BJ (cell line): ENCODE results near the gene RASGRP1. TPM values are rescaled to one million over a fixed set of nuclear protein-coding genes. Genes with fewer than 3 reads are reported as not detected.

Experiments used
- CTCF ChIA-PET: fragments of 350-600 bp; formaldehyde crosslinking; extraction: SDS; loops from one replicate; lab custom pipeline; 2021; ENCODE audit warnings: antibody characterized with exemption, inconsistent platforms; lab: Yijun Ruan, JAX
- POLR2A ChIA-PET: fragments of 300-600 bp; sonication (Branson Sonifier 250); formaldehyde crosslinking; extraction: SDS; loops from one replicate; lab custom pipeline; 2021; ENCODE audit warnings: antibody characterized with exemption; lab: Charles Lee
- DNase-seq: peaks from one replicate; pipeline ENCODE4 v3.0.0-alpha.2; 2011; ENCODE audit warnings: low read depth
- H3K27me3 ChIP-seq: 2 replicates; pipeline ENCODE4 v1.6.0; 2011; ENCODE audit warnings: low read length; ENCODE audit not compliant: control insufficient read depth, insufficient read depth
- H3K36me3 ChIP-seq: 2 replicates; pipeline ENCODE4 v1.5.1; 2011; ENCODE audit warnings: low read length; ENCODE audit not compliant: control insufficient read depth, insufficient read depth
- H3K4me3 ChIP-seq: 2 replicates; pipeline ENCODE4 v1.5.1; 2011; ENCODE audit warnings: low read depth, mild to moderate bottlenecking, control low read depth, low read length
- CTCF ChIP-seq: IDR thresholded peaks from 2 replicates; pipeline ENCODE4 v1.5.1; 2011; ENCODE audit warnings: low read depth, mild to moderate bottlenecking, control low read depth, inconsistent platforms, low read length, moderate library complexity; ENCODE audit not compliant: insufficient read depth
- polyA plus RNA-seq: library from polyadenylated mRNA; depleted of rRNA; stranded (reverse); fragments of >200 nt; gene quantifications from 2 replicates; pipeline ENCODE4 v1.2.3, GENCODE V29; 2011

Gene RASGRP1
- polyA plus RNA-seq, 1 experiment = 4.3 TPM

GRCh38 chr15:38547255-38547997 lies 17.2 kb downstream of the RASGRP1 start:
- no peak for TF ChIP-seq CTCF
- Histone ChIP-seq H3K27me3 (no peaks in the 10 kb centered on the region), H3K36me3 (no peaks in the 10 kb centered on the region; the same call in 1 of the 2 replicates), H3K4me3 (no peak overlapping the region)
- no peak for DNase-seq
- POLR2A ChIA-PET = no interaction called here
- CTCF ChIA-PET = interaction anchor here (0.6 to 3.3 kb wide), 3 partner anchors 17 to 1527 kb away, joined by 3 to 14 read pairs (median 6); partner anchors contain the start of gene RASGRP1

GRCh38 chr15:38545179-38545578 lies 19.4 kb downstream of the RASGRP1 start:
- CTCF ChIA-PET = interaction anchor here (0.9 to 1.7 kb wide), 8 partner anchors 11 to 146 kb away, joined by 3 to 4 read pairs (median 3); no protein-coding TSS in a partner anchor
- Histone ChIP-seq H3K36me3 (no peaks in the 10 kb centered on the region; the same call in 1 of the 2 replicates), H3K4me3 (no peak overlapping the region), H3K27me3 (no peaks in the 10 kb centered on the region)
- POLR2A ChIA-PET = no interaction called here
- no peak for DNase-seq
- TF ChIP-seq CTCF = no peak

GRCh38 chr15:38541026-38541425 lies 23.6 kb downstream of the RASGRP1 start:
- H3K4me3 ChIP-seq = no peak overlapping the region
- no peak for TF ChIP-seq CTCF
- H3K27me3 ChIP-seq = no peaks in the 10 kb centered on the region
- ChIA-PET POLR2A (no interaction called here), CTCF (interaction anchor here (1.0 to 1.6 kb wide), 2 partner anchors 12 to 13 kb away, joined by 4 to 6 read pairs; no protein-coding TSS in a partner anchor)
- DNase-seq = no peak
- no peaks in the 10 kb centered on the region; the same call in 1 of the 2 replicates for H3K36me3 ChIP-seq

GRCh38 chr15:38540510-38540909 lies 24.1 kb downstream of the RASGRP1 start:
- no peak for TF ChIP-seq CTCF
- Histone ChIP-seq H3K36me3 (no peaks in the 10 kb centered on the region; the same call in 1 of the 2 replicates), H3K27me3 (no peaks in the 10 kb centered on the region), H3K4me3 (no peak overlapping the region)
- ChIA-PET CTCF (no interaction called here), POLR2A (no interaction called here)
- DNase-seq = no peak

GRCh38 chr15:38539008-38539343 lies 25.6 kb downstream of the RASGRP1 start:
- POLR2A ChIA-PET = no interaction called here
- no peak overlapping the region for H3K4me3 ChIP-seq
- H3K27me3 ChIP-seq = no peaks in the 10 kb centered on the region
- DNase-seq = no peak
- no peaks in the 10 kb centered on the region for H3K36me3 ChIP-seq
- CTCF ChIA-PET = interaction anchor here (1.3 kb wide), 1 partner anchor 99 kb away, joined by 5 read pairs; no protein-coding TSS in a partner anchor
- TF ChIP-seq CTCF = no peak
